Testis (tissue), 2 donors: ENCODE measurements around the gene TTF2.

Source experiments
- CTCF ChIP-seq, 3 experiments: fragments of 450-650 bp in 2 of 3; fragments of 200-600 bp in 1 of 3; sonication (generic) in 1 of 3; IDR thresholded peaks; one replicate each; pipeline ENCODE4 v1.5.1; 2016 to 2019; ENCODE audit warnings: antibody characterized with exemption in 3 of 3, mild to moderate bottlenecking in 2 of 3, moderate library complexity in 1 of 3
- POLR2A ChIP-seq: fragments of 450-650 bp; IDR thresholded peaks from one replicate; pipeline ENCODE4 v1.6.1; 2017; ENCODE audit warnings: antibody characterized with exemption, mild to moderate bottlenecking, moderate library complexity

- TF ChIP-seq CTCF (IDR thresholded peaks at IDR 0.05) (no peak), POLR2A (no peak)
Measured at GRCh38 chr1:117030271-117030877, 29.8 kb upstream of the TTF2 start.
